Right renal pelvis (tissue), 4 donors: Measurements from ENCODE around the gene DENND2A. TPM values are rescaled to one million over a fixed set of nuclear protein-coding genes. Genes with fewer than 3 reads are reported as not detected.
A peak's percentile ranks its signal among the peaks of the same experiment; 100 is the strongest.
"Not testable (repeated sequence)": the region's sequence is repeated elsewhere in the genome, so short reads cannot be mapped to it uniquely, and the experiment has no call there.

ENCODE experiments used
- DNase-seq, 4 donors: peaks; one replicate each; pipeline ENCODE4 v3.0.0-alpha.2; 2013; ENCODE audit warnings: low read depth in 4 of 4, low spot score in 3 of 4, missing footprints in 1 of 4
- polyA plus RNA-seq, 4 donors: library from polyadenylated mRNA; unstranded; fragments of 120-200 nt; gene quantifications; one replicate each; pipeline ENCODE4 v1.2.1, GENCODE V29; 2013; ENCODE audit not compliant: insufficient read length in 4 of 4

The DENND2A gene
- polyA plus RNA-seq, 4 donors: 38.3 to 42.6 (median 40.2) TPM

DNA sequence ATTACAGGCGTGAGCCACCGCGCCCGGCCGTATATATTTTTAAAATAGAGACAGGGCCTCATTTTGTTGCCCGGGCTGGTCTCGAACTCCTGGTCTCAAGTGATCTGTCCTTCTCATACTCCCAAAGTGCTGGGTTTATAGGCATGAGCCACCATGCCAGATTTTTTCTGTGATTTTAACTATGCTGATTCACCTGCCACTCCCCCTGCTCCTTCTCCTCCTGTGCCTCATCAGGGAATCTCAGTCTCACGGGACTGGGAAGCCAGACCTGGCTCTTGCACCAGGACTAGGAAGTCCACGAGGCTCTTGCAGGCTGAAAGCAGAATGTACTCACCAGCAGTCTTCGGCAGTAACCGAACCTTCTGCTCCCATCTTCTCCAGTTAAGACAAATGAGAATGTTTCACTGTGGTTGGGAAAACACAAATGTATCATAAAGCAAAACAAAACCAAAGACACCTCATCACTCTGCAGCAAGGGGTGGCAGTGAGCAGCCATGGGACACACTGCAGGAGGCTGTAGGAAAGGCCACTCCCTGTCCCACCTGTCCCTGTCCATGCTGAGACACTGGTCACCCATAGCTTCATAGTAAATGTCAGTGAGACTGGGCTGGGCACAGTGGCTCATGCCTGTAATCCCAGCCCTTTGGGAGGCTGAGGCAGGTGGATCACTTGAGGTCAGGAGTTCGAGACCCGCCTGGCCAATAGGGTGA, 82.6 kb downstream of the DENND2A start:
- no peak for DNase-seq

GRCh38 chr7:140557069-140557468, 83.5 kb downstream of the DENND2A start:
- DNase-seq: no peak

GRCh38 chr7:140553236-140553635, 87.4 kb downstream of the DENND2A start:
- DNase-seq: not testable (repeated sequence)

DNA sequence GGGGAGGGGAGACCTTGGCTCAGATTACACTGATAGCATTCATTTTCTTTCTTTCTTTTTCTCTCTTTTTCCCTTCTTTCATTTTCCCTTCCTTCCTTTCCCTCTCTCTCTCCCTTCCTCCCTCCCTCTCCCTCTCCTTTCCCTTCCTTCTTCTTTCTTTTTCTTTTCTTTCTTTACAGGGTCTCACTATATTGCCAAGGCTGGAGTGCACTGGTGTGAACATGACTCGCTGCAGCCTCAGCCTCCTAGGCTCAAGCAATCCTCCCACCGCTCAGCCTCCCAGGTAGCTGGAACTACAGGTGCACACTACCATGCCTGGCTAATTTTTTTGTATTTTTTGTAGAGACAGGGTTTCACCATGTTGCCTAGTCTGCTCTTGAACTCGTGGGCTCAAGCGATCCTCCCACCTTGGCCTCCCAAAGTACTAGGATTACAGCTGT, 88.4 kb downstream of the DENND2A start:
- DNase-seq: no peak

GRCh38 chr7:140551355-140552239, 89.0 kb downstream of the DENND2A start:
- DNase-seq: no peak

DNA sequence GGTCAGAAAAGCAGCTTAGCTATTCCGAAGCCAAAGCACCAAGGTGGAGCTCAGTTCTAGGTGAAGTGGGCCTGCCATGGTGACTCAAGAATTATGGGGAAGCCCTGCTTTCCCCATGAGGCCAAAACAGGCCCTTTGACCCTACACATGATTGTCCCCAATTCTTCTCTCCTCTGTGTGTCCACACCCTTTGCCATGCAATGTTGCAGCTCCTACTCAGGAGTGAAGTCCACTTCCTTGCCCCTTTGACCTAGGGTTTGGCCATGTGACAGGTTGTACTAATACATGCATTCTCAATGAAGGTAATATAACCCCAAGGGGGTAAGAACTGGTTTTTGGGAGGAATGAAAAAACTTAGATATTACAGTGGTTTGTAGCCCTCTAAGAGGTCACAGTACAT, 93.7 kb downstream of the DENND2A start:
- DNase-seq: no peak

DNA sequence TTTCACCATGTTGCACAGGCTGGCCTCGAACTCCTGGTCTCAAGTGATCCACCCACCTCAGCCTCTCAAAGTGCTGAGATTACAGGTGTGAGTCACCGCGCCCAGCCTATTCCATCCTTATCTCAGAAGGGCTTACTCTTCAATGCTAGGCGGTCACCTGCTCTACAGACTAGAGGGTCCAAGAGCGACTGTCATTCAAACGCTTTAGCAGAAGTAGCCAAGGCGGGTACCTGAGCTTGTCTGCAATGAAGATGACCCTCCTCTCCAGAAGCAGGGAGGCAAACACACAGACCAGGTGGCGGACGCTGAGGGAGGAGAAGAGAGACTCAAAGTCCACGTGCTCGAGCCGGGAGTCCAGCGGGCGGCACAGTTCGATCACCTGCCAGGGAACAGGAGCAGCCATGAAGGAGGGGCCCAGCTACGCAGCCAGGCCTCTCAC, 96.2 kb downstream of the DENND2A start:
- no peak for DNase-seq

- no peak for DNase-seq
Observed at GRCh38 chr7:140542228-140542603, 98.4 kb downstream of the DENND2A start.

DNA sequence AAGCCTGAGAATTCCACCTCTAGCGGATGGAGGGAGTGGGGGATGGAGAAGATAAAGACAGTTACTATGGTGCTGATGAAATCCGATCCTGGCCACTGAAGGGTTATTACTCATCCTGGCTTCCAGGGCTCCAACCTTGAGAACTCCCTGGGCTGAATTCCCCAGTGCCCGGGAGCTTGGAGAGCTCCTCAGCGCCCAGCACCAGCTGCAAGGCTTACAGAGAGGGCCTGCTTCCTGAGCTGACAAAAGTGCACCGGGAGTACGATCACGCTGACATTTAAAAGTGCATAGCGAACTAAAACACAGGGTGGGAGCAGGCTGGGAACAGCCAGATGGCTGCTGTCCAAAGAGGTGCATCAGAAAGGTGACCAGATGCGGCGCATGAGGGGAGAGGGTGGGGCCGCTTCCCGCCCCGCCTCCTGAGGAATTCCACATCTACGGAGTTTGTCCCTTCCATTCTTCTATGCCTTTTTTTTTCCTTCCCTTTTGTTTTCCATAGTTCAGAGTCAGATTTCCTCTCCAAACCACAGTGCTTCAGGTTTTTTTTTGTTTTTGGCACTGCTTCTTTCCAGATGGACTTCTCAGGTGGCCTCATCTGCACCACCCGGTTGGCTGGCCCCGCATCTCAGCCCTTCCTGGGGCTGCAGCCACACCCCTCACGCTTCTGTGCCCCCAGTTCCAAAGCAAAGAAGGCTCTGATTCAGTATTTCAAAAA, 98.9 kb downstream of the DENND2A start:
- peak in 3 of 4 donors; percentile 63 to 80 (median 80) for DNase-seq

GRCh38 chr7:140541176-140541512, 99.5 kb downstream of the DENND2A start:
- DNase-seq: no peak

GRCh38 chr7:140540136-140540777, 100.4 kb downstream of the DENND2A start:
- DNase-seq: no peak

GRCh38 chr7:140539461-140539860, 101.2 kb downstream of the DENND2A start:
- DNase-seq: no peak

DNA sequence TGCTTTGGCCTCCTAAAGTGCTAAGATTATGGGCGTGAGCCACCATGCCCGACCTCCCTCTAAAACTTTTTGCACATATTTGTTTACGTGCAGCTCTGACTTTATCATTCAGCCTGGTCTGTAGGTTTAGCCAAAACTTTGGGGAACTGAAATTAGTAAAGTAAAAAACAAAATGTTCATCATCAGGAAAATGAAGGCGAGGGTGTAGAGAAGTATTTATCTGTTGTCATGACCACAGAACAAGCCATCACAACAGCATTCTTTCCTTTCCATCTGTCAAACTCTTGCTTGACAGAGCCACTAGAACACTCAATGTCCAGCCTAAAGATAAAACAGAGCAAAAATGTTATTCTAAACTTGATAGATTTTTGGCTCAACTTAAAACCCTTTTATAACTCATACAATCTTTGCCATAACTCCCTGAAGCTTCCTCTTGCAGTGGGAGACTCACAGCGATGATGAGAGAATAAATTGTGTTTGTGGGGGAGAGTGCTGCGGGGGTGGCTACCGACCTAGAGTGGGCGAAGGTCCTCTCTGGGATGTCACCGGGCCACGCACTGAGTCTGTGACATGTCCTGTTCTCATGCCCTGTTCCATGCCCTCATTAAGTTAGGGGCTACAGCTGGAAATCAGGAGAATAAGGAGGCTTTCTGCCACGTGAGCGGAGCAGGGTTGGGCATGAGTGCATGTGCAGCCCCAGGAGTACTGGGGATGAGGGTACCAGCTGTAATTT, 102.7 kb downstream of the DENND2A start:
- DNase-seq: no peak

DNA sequence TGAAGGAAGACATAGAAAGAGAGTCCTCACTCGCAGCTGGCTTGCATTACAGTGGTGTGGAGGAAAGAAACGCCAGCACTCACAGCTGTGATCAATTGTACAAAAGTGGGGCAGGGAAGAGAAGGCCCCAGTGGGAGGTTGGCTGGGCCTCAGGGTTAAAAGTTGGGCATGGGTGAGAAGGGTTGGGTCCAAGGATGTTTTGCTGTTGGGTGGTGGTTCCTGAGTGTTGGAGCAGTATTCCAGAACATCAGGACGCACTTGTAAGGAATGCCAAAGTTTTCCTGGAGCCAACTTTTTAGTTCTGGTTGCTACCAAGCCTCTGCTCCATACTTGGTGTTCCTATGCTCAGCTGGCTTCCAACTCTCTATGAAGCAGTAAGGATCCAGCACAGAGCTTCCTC, 105.9 kb downstream of the DENND2A start:
- no peak for DNase-seq

DNA sequence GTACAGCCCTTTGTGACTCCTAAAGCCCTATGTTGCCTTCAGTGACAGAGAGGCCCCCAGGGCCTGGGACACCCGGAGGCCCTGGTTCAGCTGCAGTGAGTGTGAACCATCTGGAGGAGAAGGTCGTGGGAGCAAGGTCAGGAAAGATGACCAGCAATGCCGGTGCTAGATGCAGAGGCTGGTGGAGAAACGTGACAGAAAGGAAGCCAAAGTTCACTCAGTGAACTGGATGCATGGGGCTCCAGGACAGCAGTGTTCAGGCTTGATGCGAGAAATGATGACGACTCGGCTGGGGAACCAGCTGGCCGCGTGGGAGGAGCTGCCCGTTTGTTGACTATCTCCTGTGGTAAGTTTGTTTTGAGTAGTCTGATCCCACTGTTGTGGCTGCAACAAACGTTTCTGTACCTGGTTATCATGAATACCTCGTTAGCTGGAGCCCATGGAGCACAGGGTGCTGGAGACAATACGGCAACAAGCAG, 107.2 kb downstream of the DENND2A start:
- no peak for DNase-seq

DNA sequence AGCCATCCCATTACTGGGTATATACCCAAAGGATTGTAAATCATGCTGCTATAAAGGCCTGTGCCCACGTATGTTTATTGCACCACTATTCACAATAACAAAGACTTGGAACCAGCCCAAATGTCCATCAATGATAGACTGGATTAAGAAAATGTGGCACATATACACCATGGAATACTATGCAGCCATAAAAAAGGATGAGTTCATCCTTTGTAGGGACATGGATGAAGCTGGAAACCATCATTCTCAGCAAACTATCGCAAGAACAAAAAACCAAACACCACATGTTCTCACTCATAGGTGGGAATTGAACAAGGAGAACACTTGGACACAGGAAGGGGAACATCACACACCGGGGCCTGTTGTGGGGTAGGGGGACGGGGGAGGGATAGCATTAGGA, 111.2 kb downstream of the DENND2A start:
- not testable (repeated sequence) for DNase-seq

- no peak for DNase-seq
Observed at GRCh38 chr7:140526787-140527664, 113.6 kb downstream of the DENND2A start.

GRCh38 chr7:140526214-140526613, 114.4 kb downstream of the DENND2A start:
- DNase-seq: no peak

GRCh38 chr7:140525743-140526142, 114.9 kb downstream of the DENND2A start:
- no peak for DNase-seq
